SK-N-SH treated with all-trans-retinoic acid at 6 μM for 48 hours (cell line): ENCODE results near the gene NSUN6.

ENCODE experiments used
- ATAC-seq: fragments of 200-7000 bp; cut with Tn5 transposase; 3 replicates; pipeline ENCODE4 v1.9.1; 2020; ENCODE audit warnings: mild to moderate bottlenecking, moderate library complexity
- BACH2 ChIP-seq: fragments of 250-450 bp; sonication (Bioruptor Pico); IDR thresholded peaks from 2 replicates; pipeline ENCODE4 v1.9.0; 2021; ENCODE audit warnings: mild to moderate bottlenecking, borderline replicate concordance
- CREB5 ChIP-seq: fragments of 250-450 bp; sonication (Bioruptor Pico); IDR thresholded peaks from 2 replicates; pipeline ENCODE4 v1.5.1; 2020; ENCODE audit warnings: low read depth, mild to moderate bottlenecking, moderate library complexity
- CSDC2 ChIP-seq: fragments of 250-450 bp; sonication (Bioruptor Pico); IDR thresholded peaks from 2 replicates; pipeline ENCODE4 v1.5.0; 2020; ENCODE audit warnings: mild to moderate bottlenecking, moderate library complexity
- CSRNP3 ChIP-seq: fragments of 250-450 bp; sonication (Bioruptor Pico); IDR thresholded peaks from 2 replicates; pipeline ENCODE4 v1.5.1; 2021; ENCODE audit warnings: mild to moderate bottlenecking, moderate library complexity
- ESRRG ChIP-seq: fragments of 250-450 bp; sonication (Bioruptor Pico); IDR thresholded peaks from 2 replicates; pipeline ENCODE4 v1.6.1; 2021; ENCODE audit warnings: mild to moderate bottlenecking
- GLIS3 ChIP-seq: fragments of 250-450 bp; sonication (Bioruptor Pico); IDR thresholded peaks from 2 replicates; pipeline ENCODE4 v1.5.0; 2020; ENCODE audit warnings: mild to moderate bottlenecking, moderate library complexity
- ISL1 ChIP-seq: fragments of 250-450 bp; sonication (Bioruptor Pico); IDR thresholded peaks from 2 replicates; pipeline ENCODE4 v2.1.2; 2022; ENCODE audit warnings: mild to moderate bottlenecking, moderate library complexity
- OSR1 ChIP-seq: fragments of 250-450 bp; sonication (Bioruptor Pico); IDR thresholded peaks from 2 replicates; pipeline ENCODE4 v1.8.0; 2022; ENCODE audit warnings: moderate library complexity, mild to moderate bottlenecking, inconsistent platforms
- PATZ1 ChIP-seq: fragments of 250-450 bp; sonication (Bioruptor Pico); IDR thresholded peaks from 2 replicates; pipeline ENCODE4 v1.8.0; 2020; ENCODE audit warnings: mild to moderate bottlenecking, moderate library complexity, borderline replicate concordance
- POU6F1 ChIP-seq: fragments of 250-450 bp; sonication (Bioruptor Pico); IDR thresholded peaks from 2 replicates; pipeline ENCODE4 v1.8.0; 2021; ENCODE audit warnings: low read depth, mild to moderate bottlenecking, moderate library complexity, borderline replicate concordance
- PPARA ChIP-seq: fragments of 250-450 bp; sonication (Bioruptor Pico); IDR thresholded peaks from 2 replicates; pipeline ENCODE4 v1.5.0; 2020; ENCODE audit warnings: mild to moderate bottlenecking, borderline replicate concordance
- RARB ChIP-seq: fragments of 250-450 bp; sonication (Bioruptor Pico); IDR thresholded peaks from 2 replicates; pipeline ENCODE4 v1.8.0; 2021; ENCODE audit warnings: mild to moderate bottlenecking, moderate library complexity
- SNAI2 ChIP-seq: fragments of 250-450 bp; sonication (Bioruptor Pico); IDR thresholded peaks from 2 replicates; pipeline ENCODE4 v1.5.0; 2020; ENCODE audit warnings: mild to moderate bottlenecking, moderate library complexity
- TCF4 ChIP-seq: fragments of 250-450 bp; sonication (Bioruptor Pico); IDR thresholded peaks from 2 replicates; pipeline ENCODE4 v1.8.0; 2021; ENCODE audit warnings: mild to moderate bottlenecking, moderate library complexity, borderline replicate concordance
- TOX ChIP-seq: fragments of 250-450 bp; sonication (Bioruptor Pico); IDR thresholded peaks from 2 replicates; pipeline ENCODE4 v1.8.0; 2021; ENCODE audit warnings: mild to moderate bottlenecking, moderate library complexity, borderline replicate concordance
- TSHZ2 ChIP-seq: fragments of 250-450 bp; sonication (Bioruptor Pico); IDR thresholded peaks from 2 replicates; pipeline ENCODE4 v1.5.0; 2020; ENCODE audit warnings: mild to moderate bottlenecking, moderate library complexity
- ZC3H10 ChIP-seq: fragments of 250-450 bp; sonication (Bioruptor Pico); IDR thresholded peaks from 2 replicates; pipeline ENCODE4 v1.5.1; 2021; ENCODE audit warnings: mild to moderate bottlenecking, moderate library complexity
- ZFP3 ChIP-seq: fragments of 250-450 bp; sonication (Bioruptor Pico); IDR thresholded peaks from 2 replicates; pipeline ENCODE4 v1.5.0; 2020; ENCODE audit warnings: mild to moderate bottlenecking, moderate library complexity
- ZFP30 ChIP-seq: fragments of 450-650 bp; formaldehyde crosslinking; IDR thresholded peaks from 2 replicates; pipeline ENCODE4 v1.5.0; 2022; ENCODE audit warnings: mild to moderate bottlenecking, moderate library complexity
- ZNF565 ChIP-seq: fragments of 450-650 bp; formaldehyde crosslinking; conservative IDR thresholded peaks from 2 replicates; pipeline ENCODE4 v1.5.0; 2020; ENCODE audit warnings: low read depth, mild to moderate bottlenecking, moderate library complexity
- ZNF70 ChIP-seq: fragments of 450-650 bp; formaldehyde crosslinking; IDR thresholded peaks from 2 replicates; pipeline ENCODE4 v1.5.0; 2020; ENCODE audit warnings: mild to moderate bottlenecking, moderate library complexity
- ZNF8 ChIP-seq: fragments of 450-650 bp; formaldehyde crosslinking; IDR thresholded peaks from 2 replicates; pipeline ENCODE4 v1.5.0; 2020; ENCODE audit warnings: mild to moderate bottlenecking, moderate library complexity

NSUN6 gene

GRCh38 chr10:18567343-18567856 is 84.0 kb downstream of the NSUN6 start:
- ATAC-seq, result no peak
- TF ChIP-seq ZC3H10 (CRISPR knock-in tag) (no peak), OSR1 (CRISPR knock-in tag) (no peak), CREB5 (CRISPR knock-in tag) (no peak), CSDC2 (no peak), ESRRG (CRISPR knock-in tag) (no peak), ZNF565 (CRISPR knock-in tag) (no peak), POU6F1 (CRISPR knock-in tag) (no peak), GLIS3 (no peak)

GRCh38 chr10:18566177-18566576 is 85.2 kb downstream of the NSUN6 start:
- TF ChIP-seq CREB5 (CRISPR knock-in tag) (no peak), CSDC2 (no peak), TOX (CRISPR knock-in tag) (no peak), BACH2 (CRISPR knock-in tag) (no peak), ZNF8 (CRISPR knock-in tag) (no peak), ESRRG (CRISPR knock-in tag) (no peak), PATZ1 (CRISPR knock-in tag) (no peak), SNAI2 (CRISPR knock-in tag) (no peak), PPARA (CRISPR knock-in tag) (no peak), GLIS3 (no peak), ZFP3 (CRISPR knock-in tag) (no peak), TCF4 (CRISPR knock-in tag) (no peak), ISL1 (CRISPR knock-in tag) (no peak), ZC3H10 (CRISPR knock-in tag) (no peak)
- no peak for ATAC-seq

GRCh38 chr10:18565006-18565405 is 86.4 kb downstream of the NSUN6 start:
- TF ChIP-seq TCF4 (CRISPR knock-in tag) (no peak), ZNF565 (CRISPR knock-in tag) (no peak), BACH2 (CRISPR knock-in tag) (no peak), PATZ1 (CRISPR knock-in tag) (no peak), ZNF8 (CRISPR knock-in tag) (no peak), RARB (CRISPR knock-in tag) (no peak), ZFP30 (no peak), OSR1 (CRISPR knock-in tag) (no peak), ZFP3 (CRISPR knock-in tag) (no peak)
- no peak for ATAC-seq

- TF ChIP-seq BACH2 (CRISPR knock-in tag), result no peak
- TF ChIP-seq CSRNP3 (CRISPR knock-in tag), result no peak
- no peak for TF ChIP-seq GLIS3
- no peak for TF ChIP-seq ZNF70 (CRISPR knock-in tag)
- no peak for TF ChIP-seq TCF4 (CRISPR knock-in tag)
- no peak for TF ChIP-seq OSR1 (CRISPR knock-in tag)
- TF ChIP-seq TSHZ2 (CRISPR knock-in tag), result no peak
- TF ChIP-seq RARB (CRISPR knock-in tag), result no peak
- ATAC-seq, result no peak
These were observed 88.2 kb downstream of the NSUN6 start for GRCh38 chr10:18563003-18563726.
